ENCODE data around the gene OMA1. TPM values are rescaled to one million over a fixed set of nuclear protein-coding genes. Genes with fewer than 3 reads are reported as not detected.

OMA1 gene
- total and polyA plus RNA-seq, 8 donors = 20.5 to 28.3 (median 26.0) TPM

GRCh38 chr1:58590019-58590418 is 43.5 kb upstream of the OMA1 start:
- Histone ChIP-seq H3K9me3 (no peaks in the 10 kb centered on the region), H3K27me3 (no peaks in the 10 kb centered on the region), H3K4me1 (peaks cover 14 to 15% of the 10 kb centered on the region in 2 donors), H3K36me3 (no peaks in the 10 kb centered on the region), H3K27ac (no peak overlapping the region), H3K4me3 (no peak overlapping the region)
- intact Hi-C loops (cut with DNase I) = no loop called here
- DNase-seq (no peak), ATAC-seq (no peak)
- TF ChIP-seq CTCF (IDR thresholded peaks at IDR 0.05) = no peak

- no peak overlapping the region for H3K27ac ChIP-seq
- no peaks in the 10 kb centered on the region for H3K9me3 ChIP-seq
- ATAC-seq = no peak
- intact Hi-C loops (cut with DNase I) = no loop called here
- no peaks in the 10 kb centered on the region for H3K36me3 ChIP-seq
- H3K4me3 ChIP-seq = no peak overlapping the region
- H3K4me1 ChIP-seq = peaks cover 30 to 31% of the 10 kb centered on the region in 2 donors
- DNase-seq = no peak
- no peak for TF ChIP-seq CTCF (IDR thresholded peaks at IDR 0.05)
- no peaks in the 10 kb centered on the region for H3K27me3 ChIP-seq
Observed at GRCh38 chr1:58588396-58588795, 41.9 kb upstream of the OMA1 start.

GRCh38 chr1:58587667-58588066 is 41.1 kb upstream of the OMA1 start:
- Histone ChIP-seq H3K36me3 (no peaks in the 10 kb centered on the region), H3K4me1 (peaks cover 30 to 33% of the 10 kb centered on the region in 2 donors), H3K27me3 (no peaks in the 10 kb centered on the region), H3K4me3 (no peak overlapping the region), H3K27ac (no peak overlapping the region), H3K9me3 (no peaks in the 10 kb centered on the region)
- DNase-seq = no peak
- intact Hi-C loops (cut with DNase I) = no loop called here
- TF ChIP-seq CTCF (IDR thresholded peaks at IDR 0.05) = no peak
- ATAC-seq = no peak

- Histone ChIP-seq H3K27me3 (no peaks in the 10 kb centered on the region), H3K27ac (peak overlapping the region; percentile 69 to 84), H3K4me3 (no peak overlapping the region), H3K36me3 (no peaks in the 10 kb centered on the region), H3K9me3 (no peaks in the 10 kb centered on the region), H3K4me1 (peaks cover 24 to 33% of the 10 kb centered on the region in 2 donors)
- TF ChIP-seq CTCF (IDR thresholded peaks at IDR 0.05) = no peak
- intact Hi-C loops (cut with DNase I) = no loop called here
- no peak for DNase-seq
- ATAC-seq = no peak
Observed at GRCh38 chr1:58586271-58586670, 39.7 kb upstream of the OMA1 start.

GRCh38 chr1:58585581-58586151 is 39.1 kb upstream of the OMA1 start:
- DNase-seq = peak in 2 of 4 donors; percentile 64 to 77
- no peaks in the 10 kb centered on the region for H3K27me3 ChIP-seq
- intact Hi-C loops (cut with DNase I) = no loop called here
- no peaks in the 10 kb centered on the region for H3K9me3 ChIP-seq
- H3K4me1 ChIP-seq = peaks cover 24 to 33% of the 10 kb centered on the region in 2 donors
- no peaks in the 10 kb centered on the region for H3K36me3 ChIP-seq
- H3K4me3 ChIP-seq = no peak overlapping the region
- peak; percentile 78 for ATAC-seq
- no peak for TF ChIP-seq CTCF (IDR thresholded peaks at IDR 0.05)
- peak overlapping the region; percentile 69 to 84 for H3K27ac ChIP-seq
